Measurements from ENCODE around the gene CNFN. TPM values are rescaled to one million over a fixed set of nuclear protein-coding genes. Genes with fewer than 3 reads are reported as not detected.

CNFN gene
- total RNA-seq, 1 experiment from 2014 or later, result 4.6 TPM

GRCh38 chr19:42412227-42412626 is 22.1 kb upstream of the CNFN start:
- DNase-seq (ENCODE audit: low read depth, low spot score) (no peak), ATAC-seq (peak; percentile 45; the same call in 1 of the 2 replicates)
- TF ChIP-seq REST (IDR thresholded peaks at IDR 0.05; ENCODE audit: insufficient read depth in 1 of 2, low read depth in 2 of 2, low read length in 1 of 2) (no peak), SIN3A (IDR thresholded peaks at IDR 0.05; ENCODE audit: borderline replicate concordance, insufficient read depth, low read depth, low read length) (no peak), CTCF (IDR thresholded peaks at IDR 0.05) (no peak), POLR2AphosphoS5 (IDR thresholded peaks at IDR 0.05; ENCODE audit: low read depth, low read length) (no peak), TCF7L2 (IDR thresholded peaks at IDR 0.05; ENCODE audit: low read depth, low read length) (no peak)
- BruUV-seq (replicated peaks), result no TSS peak
- POLR2A ChIA-PET, result no interaction called here
- Histone ChIP-seq H3K36me3 (ENCODE audit: control insufficient read depth, insufficient read depth, low read length) (no peaks in the 10 kb centered on the region), H3K27ac (ENCODE audit: low read length) (no peak overlapping the region), H3K27me3 (ENCODE audit: control insufficient read depth, insufficient read depth, low read length) (no peaks in the 10 kb centered on the region), H3K9me3 (ENCODE audit: control insufficient read depth, insufficient read depth, low read depth, low read length) (no peaks in the 10 kb centered on the region), H3K4me1 (ENCODE audit: control insufficient read depth, insufficient read depth, low read length) (no peaks in the 10 kb centered on the region), H3K4me3 (ENCODE audit: low read depth in 2 of 2, low read length in 2 of 2) (no peak overlapping the region)
- CTCF ChIA-PET, result no interaction called here
- intact Hi-C loops (cut with micrococcal nuclease; ENCODE audit: unreplicated experiment), result no loop called here
- in situ Hi-C loops (cut with HindIII; ENCODE audit: low pct_unique_long_range_greater_than_20kb, low sequenced_read_pairs), result no loop called here

GRCh38 chr19:42411581-42412178 is 21.6 kb upstream of the CNFN start:
- intact Hi-C loops (cut with micrococcal nuclease; ENCODE audit: unreplicated experiment) (no loop called here), in situ Hi-C loops (cut with HindIII; ENCODE audit: low pct_unique_long_range_greater_than_20kb, low sequenced_read_pairs) (no loop called here)
- Histone ChIP-seq H3K27ac (ENCODE audit: low read length) (no peak overlapping the region), H3K4me3 (ENCODE audit: low read depth in 2 of 2, low read length in 2 of 2) (no peak overlapping the region), H3K36me3 (ENCODE audit: control insufficient read depth, insufficient read depth, low read length) (no peaks in the 10 kb centered on the region), H3K4me1 (ENCODE audit: control insufficient read depth, insufficient read depth, low read length) (no peaks in the 10 kb centered on the region), H3K27me3 (ENCODE audit: control insufficient read depth, insufficient read depth, low read length) (no peaks in the 10 kb centered on the region), H3K9me3 (ENCODE audit: control insufficient read depth, insufficient read depth, low read depth, low read length) (no peaks in the 10 kb centered on the region)
- BruUV-seq (replicated peaks), result no TSS peak
- POLR2A ChIA-PET, result no interaction called here
- DNase-seq (ENCODE audit: low read depth, low spot score), result no peak
- no peak for ATAC-seq
- TF ChIP-seq CTCF (IDR thresholded peaks at IDR 0.05) (no peak), REST (IDR thresholded peaks at IDR 0.05; ENCODE audit: insufficient read depth in 1 of 2, low read depth in 2 of 2, low read length in 1 of 2) (no peak), SIN3A (IDR thresholded peaks at IDR 0.05; ENCODE audit: borderline replicate concordance, insufficient read depth, low read depth, low read length) (no peak), TCF7L2 (IDR thresholded peaks at IDR 0.05; ENCODE audit: low read depth, low read length) (no peak), POLR2AphosphoS5 (IDR thresholded peaks at IDR 0.05; ENCODE audit: low read depth, low read length) (no peak)
- CTCF ChIA-PET, result no interaction called here

Data from Panc1 (cell line).